NCI-H128 (cell line): Measurements from ENCODE around the gene RXFP2.

ENCODE experiments used
- DNase-seq: peaks from one replicate; lab custom pipeline; 2025; ENCODE audit not compliant: unreplicated experiment; lab: John Stamatoyannopoulos, UW

The RXFP2 gene

DNA sequence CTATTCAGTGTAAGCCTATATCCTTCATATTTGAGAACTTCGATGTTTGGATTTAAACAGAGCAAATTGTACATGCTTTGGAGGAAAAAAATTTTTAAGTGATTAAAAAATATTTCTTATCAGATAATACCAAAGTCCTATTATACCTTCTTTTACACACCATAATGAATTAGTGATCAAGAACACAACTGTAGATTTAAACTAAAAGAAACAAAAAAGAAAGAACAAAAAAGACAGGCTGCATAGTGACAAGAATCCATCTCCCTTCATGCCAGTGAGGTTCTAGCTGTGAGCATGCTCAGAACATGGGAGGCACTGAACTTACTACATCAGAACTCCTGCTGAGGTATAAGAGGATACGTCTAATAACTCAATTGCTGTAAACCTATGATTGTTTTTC, at the start of gene RXFP2:
Gene RXFP2, plus strand, starts transcription at position 301 of the 400 bp plus-strand sequence. Its CDS starts 87 bp downstream, at position 388.
- DNase-seq = no peak

GRCh38 chr13:31697290-31697689, 42.0 kb upstream of the RXFP2 start:
- no peak for DNase-seq

- DNase-seq = no peak
Measured at GRCh38 chr13:31699650-31700049, 39.7 kb upstream of the RXFP2 start.

- no peak for DNase-seq
Measured at GRCh38 chr13:31703780-31704179, 35.5 kb upstream of the RXFP2 start.

- no peak for DNase-seq
Measured at GRCh38 chr13:31706105-31706504, 33.2 kb upstream of the RXFP2 start.

- no peak for DNase-seq
Measured at GRCh38 chr13:31717583-31717982, 21.7 kb upstream of the RXFP2 start.

GRCh38 chr13:31719214-31719613, 20.1 kb upstream of the RXFP2 start:
- no peak for DNase-seq

- DNase-seq = peak; percentile 78
Measured at GRCh38 chr13:31722673-31723072, 16.7 kb upstream of the RXFP2 start.

- DNase-seq = no peak
Measured at GRCh38 chr13:31725841-31726240, 13.5 kb upstream of the RXFP2 start.

- no peak for DNase-seq
Measured at GRCh38 chr13:31731921-31732320, 7.4 kb upstream of the RXFP2 start.

DNA sequence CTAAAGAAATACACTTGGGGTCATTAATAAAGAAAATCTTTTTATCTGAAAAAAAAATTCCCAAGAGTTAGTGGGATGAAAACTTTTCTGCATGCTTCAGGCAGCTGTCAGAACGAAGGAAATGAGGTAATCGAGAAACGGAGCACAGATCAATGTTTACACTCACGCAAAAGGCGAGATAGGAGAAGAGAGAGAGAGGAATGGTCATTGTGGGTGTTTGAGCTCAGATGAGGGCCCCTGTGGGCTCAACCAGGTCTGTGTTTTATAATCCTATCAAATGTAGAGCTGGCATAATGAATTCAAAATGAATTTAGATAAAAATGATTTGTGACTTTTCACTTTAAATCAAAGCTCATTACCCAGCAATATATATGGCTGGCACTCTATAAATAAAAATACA, 6.3 kb upstream of the RXFP2 start:
- no peak for DNase-seq

DNA sequence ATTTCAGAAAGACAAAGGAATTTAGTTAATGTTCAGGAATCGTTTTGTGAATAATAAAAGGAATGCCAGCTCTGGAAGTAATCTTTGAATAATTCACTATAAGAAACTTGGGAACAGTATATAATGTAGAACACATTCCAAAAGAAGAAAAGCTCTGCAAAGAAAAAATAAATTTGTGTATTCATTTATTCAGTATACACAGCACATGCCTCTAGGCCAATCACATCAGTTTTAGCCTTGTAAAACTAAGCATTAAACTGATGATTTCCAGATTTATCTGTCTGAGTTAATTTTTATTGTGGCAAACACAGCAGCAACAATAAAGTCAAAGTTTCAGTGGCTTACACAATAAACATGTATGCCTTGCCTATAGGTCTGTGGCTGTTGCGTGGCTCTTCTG, 5.7 kb upstream of the RXFP2 start:
- no peak for DNase-seq

GRCh38 chr13:31742097-31742734, 2.9 kb downstream of the RXFP2 start:
- DNase-seq = peak; percentile 12

DNA sequence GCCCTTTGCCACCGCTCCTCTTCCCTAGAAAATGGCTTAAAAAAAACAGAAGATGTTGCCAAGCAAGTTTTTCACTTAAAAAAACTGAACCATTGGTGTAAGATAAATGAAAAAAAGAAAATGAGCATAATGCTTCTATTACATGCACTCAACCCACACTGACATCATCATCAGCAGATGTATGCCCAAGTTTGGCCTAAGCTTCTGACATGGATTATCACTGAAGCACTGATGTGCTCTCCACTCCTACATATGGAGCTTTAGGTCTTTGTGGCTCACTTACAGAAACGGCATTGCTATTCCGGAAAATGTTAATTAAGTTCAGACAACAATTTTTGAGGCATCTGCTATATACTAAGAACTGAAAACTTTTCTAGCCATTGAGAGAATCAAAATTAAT, 8.0 kb downstream of the RXFP2 start:
- no peak for DNase-seq

DNA sequence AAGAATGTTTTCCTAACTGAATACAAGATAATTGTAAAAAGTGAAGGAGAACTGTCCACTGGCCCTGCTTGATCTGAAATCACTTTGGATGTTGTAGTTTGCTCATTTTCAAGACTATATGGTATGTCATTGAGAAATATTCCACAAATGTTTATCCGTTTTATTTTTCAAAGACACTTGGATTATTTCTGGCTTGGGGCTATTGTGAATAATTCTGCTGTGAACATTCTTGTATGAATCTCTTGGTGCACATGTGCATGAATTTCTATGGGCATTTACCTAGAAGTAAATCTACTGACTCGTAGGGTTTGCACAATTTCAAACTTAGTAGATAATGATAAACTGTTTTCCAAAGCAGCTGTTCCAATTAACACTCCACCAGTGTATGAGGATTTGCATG, 8.6 kb downstream of the RXFP2 start:
- no peak for DNase-seq

- DNase-seq = no peak
Measured at GRCh38 chr13:31749929-31750328, 10.6 kb downstream of the RXFP2 start.

DNA sequence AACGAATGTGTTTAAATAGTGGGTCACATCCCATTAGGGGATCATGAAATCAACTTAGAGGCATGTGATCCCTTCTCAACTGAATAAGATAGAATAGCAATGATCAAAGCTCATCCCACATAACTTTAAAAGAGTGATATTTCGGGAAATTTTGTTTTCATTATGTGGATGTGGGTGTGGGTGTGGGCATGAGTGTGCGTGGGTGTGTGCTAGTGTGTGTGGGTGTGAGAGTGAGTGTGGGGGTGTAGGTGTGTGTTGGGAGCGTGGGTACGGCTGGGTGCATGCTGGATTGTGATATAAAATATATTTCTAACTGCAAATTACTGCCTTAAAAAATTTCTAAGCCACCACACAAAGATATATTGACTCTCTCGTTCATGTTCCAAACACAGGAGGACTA, 15.9 kb downstream of the RXFP2 start:
- no peak for DNase-seq

DNA sequence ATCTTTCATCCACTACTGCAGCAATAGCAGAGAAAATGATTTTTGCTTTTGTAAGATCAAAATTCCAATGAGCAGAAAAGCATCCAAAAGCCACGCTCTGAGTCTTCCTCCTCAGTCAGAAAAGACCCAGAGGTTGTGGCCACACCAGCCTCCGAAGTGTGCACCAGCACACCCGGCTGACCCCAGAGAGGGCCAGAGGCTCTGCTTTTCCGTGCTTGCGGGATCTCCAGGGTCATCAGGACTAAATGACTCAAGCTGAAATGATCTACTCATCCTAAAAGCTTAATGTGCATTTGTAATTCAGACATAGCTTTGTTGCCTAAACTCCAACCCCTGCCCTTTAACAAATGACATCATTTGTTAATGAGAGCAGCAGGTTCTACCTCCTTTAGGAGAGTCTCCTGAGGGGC, 16.5 kb downstream of the RXFP2 start:
- no peak for DNase-seq

GRCh38 chr13:31756346-31756745, 17.0 kb downstream of the RXFP2 start:
- DNase-seq = no peak

DNA sequence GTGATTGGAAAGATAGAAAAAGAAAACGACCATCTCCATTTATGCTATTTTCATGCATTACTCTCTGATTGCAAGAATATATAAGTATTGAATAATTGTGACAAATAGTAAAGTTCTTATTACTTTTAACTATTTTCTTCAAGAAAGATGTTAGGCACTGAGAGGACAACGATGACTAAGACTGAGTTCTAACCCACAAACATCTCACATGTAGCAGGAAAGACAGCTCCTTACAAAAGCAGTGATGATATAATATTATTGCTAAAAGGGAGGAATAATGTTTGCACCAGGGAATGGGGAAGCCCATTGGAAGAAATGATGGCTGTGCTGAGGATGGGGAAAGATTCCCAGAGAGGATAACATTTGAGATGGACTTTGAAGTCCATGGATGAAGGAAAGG, 22.6 kb downstream of the RXFP2 start:
- DNase-seq = no peak

GRCh38 chr13:31764556-31764955, 25.2 kb downstream of the RXFP2 start:
- DNase-seq = no peak

- no peak for DNase-seq
Measured at GRCh38 chr13:31765138-31765785, 25.9 kb downstream of the RXFP2 start.
